ENCODE measurements around the gene EIF4EBP3.

DNA sequence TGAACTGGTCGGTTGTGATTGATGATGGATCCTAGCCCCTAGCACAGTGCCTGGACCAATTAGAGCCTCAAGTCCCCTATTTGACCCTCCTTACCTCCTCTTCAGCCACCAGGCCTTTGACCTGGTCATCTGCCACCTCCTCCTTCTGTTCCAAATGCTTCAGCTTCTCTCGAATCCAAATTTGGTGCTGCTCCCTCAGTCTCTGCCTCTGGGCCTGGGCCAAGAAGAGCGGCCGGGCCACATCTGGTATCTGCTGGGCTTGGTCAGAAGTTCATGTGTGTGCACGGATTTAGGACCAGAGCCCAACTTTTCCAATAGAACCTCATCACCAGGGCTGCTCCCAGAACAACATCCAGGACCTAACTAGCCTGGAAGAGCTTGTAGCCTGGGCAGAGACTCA is 23.6 kb downstream of the EIF4EBP3 start:
- TF ChIP-seq, protein P1, sequence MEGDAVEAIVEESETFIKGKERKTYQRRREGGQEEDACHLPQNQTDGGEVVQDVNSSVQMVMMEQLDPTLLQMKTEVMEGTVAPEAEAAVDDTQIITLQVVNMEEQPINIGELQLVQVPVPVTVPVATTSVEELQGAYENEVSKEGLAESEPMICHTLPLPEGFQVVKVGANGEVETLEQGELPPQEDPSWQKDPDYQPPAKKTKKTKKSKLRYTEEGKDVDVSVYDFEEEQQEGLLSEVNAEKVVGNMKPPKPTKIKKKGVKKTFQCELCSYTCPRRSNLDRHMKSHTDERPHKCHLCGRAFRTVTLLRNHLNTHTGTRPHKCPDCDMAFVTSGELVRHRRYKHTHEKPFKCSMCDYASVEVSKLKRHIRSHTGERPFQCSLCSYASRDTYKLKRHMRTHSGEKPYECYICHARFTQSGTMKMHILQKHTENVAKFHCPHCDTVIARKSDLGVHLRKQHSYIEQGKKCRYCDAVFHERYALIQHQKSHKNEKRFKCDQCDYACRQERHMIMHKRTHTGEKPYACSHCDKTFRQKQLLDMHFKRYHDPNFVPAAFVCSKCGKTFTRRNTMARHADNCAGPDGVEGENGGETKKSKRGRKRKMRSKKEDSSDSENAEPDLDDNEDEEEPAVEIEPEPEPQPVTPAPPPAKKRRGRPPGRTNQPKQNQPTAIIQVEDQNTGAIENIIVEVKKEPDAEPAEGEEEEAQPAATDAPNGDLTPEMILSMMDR (IDR thresholded peaks at IDR 0.05; ENCODE audit: extremely low read depth in 1 of 2, insufficient read depth in 1 of 2, low read depth in 1 of 2, low read length in 2 of 2), result no peak
- no peak for TF ChIP-seq FOS (IDR thresholded peaks at IDR 0.05; ENCODE audit: borderline replicate concordance, insufficient read depth, low read length)
- TF ChIP-seq EZH2 (IDR thresholded peaks at IDR 0.05; ENCODE audit: borderline replicate concordance, low read depth, low read length, severe bottlenecking), result no peak
- TF ChIP-seq POLR2AphosphoS5 (IDR thresholded peaks at IDR 0.05; ENCODE audit: insufficient read depth, low read depth, low read length), result no peak

All from endothelial cell of umbilical vein (primary cell).